Measurements from ENCODE around the gene ADAM15. TPM values are rescaled to one million over a fixed set of nuclear protein-coding genes. Genes with fewer than 3 reads are reported as not detected.

Gene ADAM15
- total RNA-seq, 1 experiment from 2014 or later = 30.6 TPM

- Histone ChIP-seq H3T11ph (ENCODE audit: low read length) (no peak overlapping the region), H2AK5ac (ENCODE audit: insufficient read length, low read length) (no peak overlapping the region), H3K27ac (ENCODE audit: insufficient read length, low read depth, low read length) (no peak overlapping the region), H2BK120ac (ENCODE audit: low read depth, low read length, poor library complexity, severe bottlenecking) (no peak overlapping the region), H3K79me2 (ENCODE audit: insufficient read depth, low read length) (no peaks in the 10 kb centered on the region), H3K4me2 (ENCODE audit: insufficient read depth, insufficient read length, low read length) (no peak overlapping the region), H2AFZ (ENCODE audit: low read length) (no peak overlapping the region), H3K14ac (ENCODE audit: insufficient read depth, low read length) (no peak overlapping the region), H4K91ac (ENCODE audit: insufficient read length, low read depth, low read length) (no peak overlapping the region), H2BK20ac (ENCODE audit: low read depth, low read length, poor library complexity, severe bottlenecking) (no peak overlapping the region), H3K23ac (ENCODE audit: insufficient read length, low read depth, low read length) (no peak overlapping the region), H3K9me3 (ENCODE audit: control insufficient read depth, low read depth, low read length) (no peaks in the 10 kb centered on the region), H4K5ac (ENCODE audit: insufficient read length, low read depth, low read length) (no peak overlapping the region), H3K56ac (ENCODE audit: insufficient read length, low read depth, low read length) (no peak overlapping the region), H2BK15ac (ENCODE audit: low read depth, low read length) (no peak overlapping the region), H3K18ac (ENCODE audit: insufficient read length, low read depth, low read length) (no peak overlapping the region), H3K23me2 (ENCODE audit: insufficient read length, low read depth, low read length, poor library complexity, severe bottlenecking) (peaks cover 6% of the 10 kb centered on the region), H4K8ac (replicated peaks; ENCODE audit: insufficient read length, low read depth, low read length) (no peak overlapping the region), H3K79me1 (ENCODE audit: insufficient read depth, low read depth, low read length, poor library complexity, severe bottlenecking) (no peaks in the 10 kb centered on the region), H3K4me1 (ENCODE audit: insufficient read depth, low read length) (no peaks in the 10 kb centered on the region), H3K27me3 (ENCODE audit: insufficient read depth, low read length) (peaks cover 2% of the 10 kb centered on the region; the same call in 1 of the 2 replicates), H3K9ac (ENCODE audit: extremely low read depth, insufficient read length, low read length) (no peak overlapping the region), H4K20me1 (ENCODE audit: control insufficient read depth, insufficient read depth, insufficient read length) (no peaks in the 10 kb centered on the region), H2BK12ac (ENCODE audit: insufficient read length, low read depth, low read length) (no peak overlapping the region), H3K4ac (ENCODE audit: low read depth, low read length) (no peak overlapping the region), H2BK5ac (ENCODE audit: insufficient read length, low read length) (no peak overlapping the region)
- H3K27ac Mint-ChIP-seq = no peak overlapping the region
- TF ChIP-seq, protein P1, sequence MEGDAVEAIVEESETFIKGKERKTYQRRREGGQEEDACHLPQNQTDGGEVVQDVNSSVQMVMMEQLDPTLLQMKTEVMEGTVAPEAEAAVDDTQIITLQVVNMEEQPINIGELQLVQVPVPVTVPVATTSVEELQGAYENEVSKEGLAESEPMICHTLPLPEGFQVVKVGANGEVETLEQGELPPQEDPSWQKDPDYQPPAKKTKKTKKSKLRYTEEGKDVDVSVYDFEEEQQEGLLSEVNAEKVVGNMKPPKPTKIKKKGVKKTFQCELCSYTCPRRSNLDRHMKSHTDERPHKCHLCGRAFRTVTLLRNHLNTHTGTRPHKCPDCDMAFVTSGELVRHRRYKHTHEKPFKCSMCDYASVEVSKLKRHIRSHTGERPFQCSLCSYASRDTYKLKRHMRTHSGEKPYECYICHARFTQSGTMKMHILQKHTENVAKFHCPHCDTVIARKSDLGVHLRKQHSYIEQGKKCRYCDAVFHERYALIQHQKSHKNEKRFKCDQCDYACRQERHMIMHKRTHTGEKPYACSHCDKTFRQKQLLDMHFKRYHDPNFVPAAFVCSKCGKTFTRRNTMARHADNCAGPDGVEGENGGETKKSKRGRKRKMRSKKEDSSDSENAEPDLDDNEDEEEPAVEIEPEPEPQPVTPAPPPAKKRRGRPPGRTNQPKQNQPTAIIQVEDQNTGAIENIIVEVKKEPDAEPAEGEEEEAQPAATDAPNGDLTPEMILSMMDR (conservative IDR thresholded peaks at IDR 0.05) = no peak; the same call in 2 of the 3 replicates
- peaks cover 0 to 2% of the 10 kb centered on the region in 2 experiments; a peak in 1 of 5 replicates for H3K9me3 Mint-ChIP-seq
- peak overlapping the region in 1 of 2 experiments; percentile 6; a peak in 1 of 5 replicates for H3K4me3 Mint-ChIP-seq
- no CpG with 5 or more reads among the region's 2 CpGs for WGBS (ENCODE audit: extremely low coverage, insufficient read length, low lambda C conversion rate)
- H3K4me1 Mint-ChIP-seq = peaks cover 17 to 23% of the 10 kb centered on the region in 2 experiments
- no peaks in the 10 kb centered on the region for H3K36me3 Mint-ChIP-seq (ENCODE audit: insufficient read depth in 1 of 3, low read depth in 3 of 3)
- peaks cover 52% of the 10 kb centered on the region for H3K27me3 Mint-ChIP-seq (ENCODE audit: low read depth)
- DNase-seq = no peak
Observed at GRCh38 chr1:155094622-155094948, 43.5 kb downstream of the ADAM15 start.
